ENCODE measurements around the gene DGKB.

Gene DGKB

GRCh38 chr7:14902589-14903067 is at the start of gene DGKB:
TSS of gene DGKB (minus strand) at chr7:14902751.
- H3K4me1 ChIP-seq (ENCODE audit: insufficient read depth, insufficient read length) = peaks cover 2% of the 10 kb centered on the region
- DNase-seq (ENCODE audit: low read depth, low spot score) = no peak
- H3K4me3 ChIP-seq (ENCODE audit: insufficient read length, low read depth) = no peak within 1 kb of the TSS
- H3K27me3 ChIP-seq (ENCODE audit: insufficient read depth, insufficient read length) = no peaks in the 10 kb centered on the region
- H3K36me3 ChIP-seq (ENCODE audit: insufficient read depth, insufficient read length, low read length) = no peaks in the 10 kb centered on the region
- TF ChIP-seq YY1 (IDR thresholded peaks at IDR 0.05; ENCODE audit: insufficient read depth, insufficient read length) = no peak
- no peak for TF ChIP-seq SUZ12 (IDR thresholded peaks at IDR 0.05; ENCODE audit: extremely low read depth, insufficient read depth, insufficient read length)
- no peak for TF ChIP-seq ZNF274 (IDR thresholded peaks at IDR 0.05; ENCODE audit: low read depth, low read length)
- H3K9me3 ChIP-seq (ENCODE audit: insufficient read depth, low read length) = no peaks in the 10 kb centered on the region
- no peak within 1 kb of the TSS for H3K9ac ChIP-seq (ENCODE audit: insufficient read length, low read depth)

GRCh38 chr7:14950013-14950412 is 47.5 kb upstream of the DGKB start:
- H3K9me3 ChIP-seq (ENCODE audit: insufficient read depth, low read length) = no peaks in the 10 kb centered on the region
- no peak for DNase-seq (ENCODE audit: low read depth, low spot score)
- no peak overlapping the region for H3K9ac ChIP-seq (ENCODE audit: insufficient read length, low read depth)
- H3K27me3 ChIP-seq (ENCODE audit: insufficient read depth, insufficient read length) = no peaks in the 10 kb centered on the region
- no peaks in the 10 kb centered on the region for H3K4me1 ChIP-seq (ENCODE audit: insufficient read depth, insufficient read length)
- TF ChIP-seq ZNF274 (IDR thresholded peaks at IDR 0.05; ENCODE audit: low read depth, low read length) (no peak), SUZ12 (IDR thresholded peaks at IDR 0.05; ENCODE audit: extremely low read depth, insufficient read depth, insufficient read length) (no peak), YY1 (IDR thresholded peaks at IDR 0.05; ENCODE audit: insufficient read depth, insufficient read length) (no peak)
- no peaks in the 10 kb centered on the region for H3K36me3 ChIP-seq (ENCODE audit: insufficient read depth, insufficient read length, low read length)
- H3K4me3 ChIP-seq (ENCODE audit: insufficient read length, low read depth) = no peak overlapping the region

GRCh38 chr7:14938181-14938580 is 35.6 kb upstream of the DGKB start:
- no peaks in the 10 kb centered on the region for H3K9me3 ChIP-seq (ENCODE audit: insufficient read depth, low read length)
- no peak for DNase-seq (ENCODE audit: low read depth, low spot score)
- no peaks in the 10 kb centered on the region for H3K4me1 ChIP-seq (ENCODE audit: insufficient read depth, insufficient read length)
- no peak for TF ChIP-seq ZNF274 (IDR thresholded peaks at IDR 0.05; ENCODE audit: low read depth, low read length)
- no peak for TF ChIP-seq YY1 (IDR thresholded peaks at IDR 0.05; ENCODE audit: insufficient read depth, insufficient read length)
- no peak for TF ChIP-seq SUZ12 (IDR thresholded peaks at IDR 0.05; ENCODE audit: extremely low read depth, insufficient read depth, insufficient read length)
- H3K27me3 ChIP-seq (ENCODE audit: insufficient read depth, insufficient read length) = no peaks in the 10 kb centered on the region
- no peaks in the 10 kb centered on the region for H3K36me3 ChIP-seq (ENCODE audit: insufficient read depth, insufficient read length, low read length)
- no peak overlapping the region for H3K9ac ChIP-seq (ENCODE audit: insufficient read length, low read depth)
- no peak overlapping the region for H3K4me3 ChIP-seq (ENCODE audit: insufficient read length, low read depth)

- no peaks in the 10 kb centered on the region for H3K9me3 ChIP-seq (ENCODE audit: insufficient read depth, low read length)
- H3K4me1 ChIP-seq (ENCODE audit: insufficient read depth, insufficient read length) = no peaks in the 10 kb centered on the region
- H3K4me3 ChIP-seq (ENCODE audit: insufficient read length, low read depth) = no peak overlapping the region
- TF ChIP-seq ZNF274 (IDR thresholded peaks at IDR 0.05; ENCODE audit: low read depth, low read length) (no peak), YY1 (IDR thresholded peaks at IDR 0.05; ENCODE audit: insufficient read depth, insufficient read length) (no peak), SUZ12 (IDR thresholded peaks at IDR 0.05; ENCODE audit: extremely low read depth, insufficient read depth, insufficient read length) (no peak)
- no peaks in the 10 kb centered on the region for H3K36me3 ChIP-seq (ENCODE audit: insufficient read depth, insufficient read length, low read length)
- H3K27me3 ChIP-seq (ENCODE audit: insufficient read depth, insufficient read length) = no peaks in the 10 kb centered on the region
- no peak for DNase-seq (ENCODE audit: low read depth, low spot score)
- no peak overlapping the region for H3K9ac ChIP-seq (ENCODE audit: insufficient read length, low read depth)
Measured at GRCh38 chr7:14937581-14937980, 35.0 kb upstream of the DGKB start.

- no peak for TF ChIP-seq YY1 (IDR thresholded peaks at IDR 0.05; ENCODE audit: insufficient read depth, insufficient read length)
- TF ChIP-seq ZNF274 (IDR thresholded peaks at IDR 0.05; ENCODE audit: low read depth, low read length) = no peak
- TF ChIP-seq SUZ12 (IDR thresholded peaks at IDR 0.05; ENCODE audit: extremely low read depth, insufficient read depth, insufficient read length) = no peak
- no peak overlapping the region for H3K9ac ChIP-seq (ENCODE audit: insufficient read length, low read depth)
- no peaks in the 10 kb centered on the region for H3K4me1 ChIP-seq (ENCODE audit: insufficient read depth, insufficient read length)
- H3K36me3 ChIP-seq (ENCODE audit: insufficient read depth, insufficient read length, low read length) = no peaks in the 10 kb centered on the region
- H3K4me3 ChIP-seq (ENCODE audit: insufficient read length, low read depth) = no peak overlapping the region
- no peak for DNase-seq (ENCODE audit: low read depth, low spot score)
- H3K9me3 ChIP-seq (ENCODE audit: insufficient read depth, low read length) = no peaks in the 10 kb centered on the region
- H3K27me3 ChIP-seq (ENCODE audit: insufficient read depth, insufficient read length) = no peaks in the 10 kb centered on the region
Measured at GRCh38 chr7:14936554-14936953, 34.0 kb upstream of the DGKB start.

- no peak for DNase-seq (ENCODE audit: low read depth, low spot score)
- Histone ChIP-seq H3K27me3 (ENCODE audit: insufficient read depth, insufficient read length) (no peaks in the 10 kb centered on the region), H3K36me3 (ENCODE audit: insufficient read depth, insufficient read length, low read length) (no peaks in the 10 kb centered on the region), H3K9ac (ENCODE audit: insufficient read length, low read depth) (no peak overlapping the region), H3K4me1 (ENCODE audit: insufficient read depth, insufficient read length) (no peaks in the 10 kb centered on the region), H3K9me3 (ENCODE audit: insufficient read depth, low read length) (no peaks in the 10 kb centered on the region), H3K4me3 (ENCODE audit: insufficient read length, low read depth) (no peak overlapping the region)
- TF ChIP-seq YY1 (IDR thresholded peaks at IDR 0.05; ENCODE audit: insufficient read depth, insufficient read length) = no peak
- no peak for TF ChIP-seq ZNF274 (IDR thresholded peaks at IDR 0.05; ENCODE audit: low read depth, low read length)
- no peak for TF ChIP-seq SUZ12 (IDR thresholded peaks at IDR 0.05; ENCODE audit: extremely low read depth, insufficient read depth, insufficient read length)
Measured at GRCh38 chr7:14934839-14935238, 32.3 kb upstream of the DGKB start.

GRCh38 chr7:14931511-14932215 is 29.1 kb upstream of the DGKB start:
- Histone ChIP-seq H3K36me3 (ENCODE audit: insufficient read depth, insufficient read length, low read length) (no peaks in the 10 kb centered on the region), H3K4me3 (ENCODE audit: insufficient read length, low read depth) (no peak overlapping the region), H3K9ac (ENCODE audit: insufficient read length, low read depth) (no peak overlapping the region), H3K9me3 (ENCODE audit: insufficient read depth, low read length) (no peaks in the 10 kb centered on the region), H3K27me3 (ENCODE audit: insufficient read depth, insufficient read length) (no peaks in the 10 kb centered on the region), H3K4me1 (ENCODE audit: insufficient read depth, insufficient read length) (no peaks in the 10 kb centered on the region)
- no peak for DNase-seq (ENCODE audit: low read depth, low spot score)
- TF ChIP-seq SUZ12 (IDR thresholded peaks at IDR 0.05; ENCODE audit: extremely low read depth, insufficient read depth, insufficient read length) (no peak), ZNF274 (IDR thresholded peaks at IDR 0.05; ENCODE audit: low read depth, low read length) (no peak), YY1 (IDR thresholded peaks at IDR 0.05; ENCODE audit: insufficient read depth, insufficient read length) (no peak)

Data from NT2/D1 (cell line).